HuH-7 (cell line): ENCODE measurements around the gene ATXN1.

Experiments
- DNase-seq: peaks from one replicate; pipeline ENCODE4 v3.0.0; 2011; ENCODE audit warnings: low spot score

Gene ATXN1

DNA sequence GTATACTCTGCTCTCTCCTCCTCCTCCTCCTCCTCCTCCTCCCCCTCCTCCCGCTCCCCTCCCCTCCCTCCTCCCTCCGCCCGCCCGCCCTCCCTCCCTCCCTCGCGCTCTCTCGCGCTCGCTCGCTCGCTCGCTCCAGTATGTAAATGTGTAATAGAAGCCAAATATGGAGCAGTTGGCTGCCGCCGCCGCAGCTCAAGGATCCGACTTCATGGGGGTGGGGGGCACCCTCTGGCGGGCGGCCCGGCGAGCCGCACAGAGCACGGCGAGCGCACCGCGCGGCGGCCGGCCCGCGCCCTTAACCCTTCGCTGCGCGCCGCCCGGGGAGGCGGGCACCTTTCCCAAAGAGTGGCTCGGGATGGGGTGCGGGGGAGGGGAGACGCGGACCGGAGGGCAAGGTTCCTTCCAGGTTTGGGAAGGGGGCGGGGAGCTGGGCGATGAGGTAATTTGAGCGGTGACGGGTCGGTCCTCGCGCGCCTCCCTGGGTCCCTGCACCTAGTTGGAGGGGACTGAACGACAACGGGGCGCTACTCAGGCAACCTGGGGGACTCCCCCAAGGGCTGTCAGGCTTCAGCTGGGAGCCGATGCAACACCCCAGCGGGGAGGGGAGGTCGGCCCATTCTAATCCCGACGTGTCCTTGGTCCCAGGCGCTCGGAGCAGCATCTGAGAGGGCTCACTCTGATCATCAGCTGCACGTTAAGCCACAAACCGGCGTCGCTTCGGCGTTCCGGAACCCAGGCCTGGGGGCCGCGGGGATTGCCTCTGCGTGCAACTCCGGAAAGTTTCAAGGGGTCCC, 409 bp upstream of the ATXN1 start:
- DNase-seq = peak; percentile 72

DNA sequence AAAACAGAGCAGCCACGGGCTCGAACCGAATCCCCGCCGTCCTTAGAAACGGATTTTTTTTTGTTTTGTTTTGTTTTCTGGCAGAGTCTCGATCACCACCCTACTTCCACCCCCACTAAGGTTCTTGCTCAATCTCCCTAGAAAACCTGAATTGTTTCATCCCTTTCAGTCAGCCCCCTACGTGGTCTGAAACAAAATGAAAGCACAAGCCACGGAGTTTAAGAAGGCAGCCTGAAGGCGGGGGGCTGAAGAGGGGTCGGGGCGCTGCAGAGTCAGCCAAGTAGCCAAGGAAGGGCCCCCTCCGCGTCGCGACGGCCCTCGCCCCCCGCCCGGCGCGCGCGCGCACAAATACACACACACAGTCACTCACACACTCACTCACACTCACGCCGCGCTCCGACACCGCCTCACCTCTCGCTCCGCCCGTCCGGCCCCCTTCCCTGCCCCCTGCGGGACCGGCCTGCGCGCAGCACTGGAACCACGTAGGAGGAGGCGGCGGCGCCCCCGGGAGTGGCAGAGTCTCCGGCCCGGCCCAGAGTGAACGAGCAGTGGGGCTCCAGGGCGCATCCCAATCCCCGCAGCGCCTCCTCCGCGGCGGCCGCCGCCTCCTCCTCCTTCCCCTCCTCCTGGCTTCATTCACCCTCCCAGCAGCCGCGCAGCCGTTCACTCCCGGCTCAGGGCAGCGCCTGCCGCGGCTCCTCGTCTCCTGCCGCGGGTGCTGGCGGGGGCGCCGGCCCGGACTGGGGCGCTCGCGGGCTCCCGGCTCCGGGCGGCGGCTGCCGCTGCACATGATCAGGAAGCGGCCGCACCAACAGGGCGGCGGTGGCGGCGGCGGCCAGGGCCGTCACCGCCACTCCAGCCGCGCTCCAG, 1.4 kb downstream of the ATXN1 start:
- DNase-seq = no peak

DNA sequence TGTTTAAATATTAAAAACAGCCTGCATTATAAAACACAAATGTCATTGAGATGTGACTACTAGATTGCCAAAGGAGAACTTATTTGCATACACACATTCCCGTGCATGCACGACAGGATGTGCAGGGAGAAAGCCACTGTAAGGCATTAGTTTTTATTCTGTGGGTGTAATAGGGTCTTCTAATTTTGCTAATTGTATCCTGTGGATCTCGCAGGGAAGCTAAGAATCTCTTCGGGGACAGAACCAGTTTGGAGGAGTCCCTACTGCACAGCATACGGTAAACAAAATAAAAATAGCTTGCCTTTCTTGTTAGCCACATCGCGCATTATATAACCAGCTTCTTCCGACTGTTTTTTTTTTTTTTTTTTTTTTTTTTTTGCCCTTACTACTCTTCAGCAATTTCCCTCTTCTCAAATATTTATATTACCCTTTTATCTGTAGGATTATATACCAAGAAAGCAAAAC, 2.0 kb downstream of the ATXN1 start:
- no peak for DNase-seq

DNA sequence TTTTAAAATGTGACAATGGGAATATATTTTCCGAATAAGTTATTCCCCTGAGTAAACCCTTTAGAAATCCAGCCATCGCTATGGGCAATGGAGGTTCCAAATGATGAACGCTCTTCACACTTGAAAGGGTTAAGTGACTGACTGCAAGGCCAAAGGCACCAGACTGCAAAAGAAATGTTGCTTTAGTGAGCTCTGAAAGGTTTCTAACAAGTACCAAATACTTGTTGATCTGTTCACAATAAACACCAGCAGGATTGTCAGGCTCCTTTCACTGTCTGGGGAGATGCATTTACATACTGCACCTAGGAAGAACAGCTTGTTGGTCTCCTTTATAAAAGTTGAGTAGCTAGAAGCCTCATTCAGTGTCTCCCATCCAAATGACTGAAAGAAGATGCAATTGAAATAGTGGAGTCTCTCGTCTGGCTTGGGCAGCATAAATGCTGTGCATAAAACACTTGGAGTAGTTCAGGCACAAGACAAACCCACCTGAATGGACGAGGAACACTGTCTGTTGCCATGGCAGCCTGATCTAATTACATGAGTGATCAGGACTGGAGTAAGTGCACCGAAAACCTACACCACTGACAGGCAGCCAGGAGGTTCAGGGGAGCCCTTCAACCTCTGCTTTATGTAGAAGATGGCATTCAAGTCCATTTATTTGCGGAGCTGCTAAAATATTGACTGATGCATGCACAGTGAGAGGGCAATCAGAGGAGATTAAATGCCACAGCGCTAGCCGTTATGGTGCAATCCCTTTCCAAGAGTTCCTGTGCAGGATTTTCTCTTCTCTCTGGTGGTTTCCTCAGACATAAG, 2.9 kb downstream of the ATXN1 start:
- DNase-seq = no peak

DNA sequence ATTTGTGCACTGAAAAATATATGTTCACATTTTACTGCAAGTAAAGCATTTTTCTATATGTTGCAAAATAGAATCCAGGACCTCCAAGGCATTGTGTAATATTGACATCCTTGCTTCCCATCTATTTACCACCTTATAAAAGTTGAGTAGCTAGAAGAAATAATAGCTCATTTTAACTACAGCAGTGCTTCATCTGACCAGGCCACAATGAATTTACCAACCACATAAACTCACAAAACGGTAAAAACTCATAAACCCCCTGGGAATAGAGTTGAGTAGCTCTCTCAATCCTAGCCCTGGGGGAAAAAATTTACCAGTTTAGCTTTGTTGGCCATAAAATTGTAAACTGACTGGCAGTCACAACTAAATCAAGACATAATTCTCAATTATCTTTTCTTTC, 3.9 kb downstream of the ATXN1 start:
- DNase-seq = no peak

DNA sequence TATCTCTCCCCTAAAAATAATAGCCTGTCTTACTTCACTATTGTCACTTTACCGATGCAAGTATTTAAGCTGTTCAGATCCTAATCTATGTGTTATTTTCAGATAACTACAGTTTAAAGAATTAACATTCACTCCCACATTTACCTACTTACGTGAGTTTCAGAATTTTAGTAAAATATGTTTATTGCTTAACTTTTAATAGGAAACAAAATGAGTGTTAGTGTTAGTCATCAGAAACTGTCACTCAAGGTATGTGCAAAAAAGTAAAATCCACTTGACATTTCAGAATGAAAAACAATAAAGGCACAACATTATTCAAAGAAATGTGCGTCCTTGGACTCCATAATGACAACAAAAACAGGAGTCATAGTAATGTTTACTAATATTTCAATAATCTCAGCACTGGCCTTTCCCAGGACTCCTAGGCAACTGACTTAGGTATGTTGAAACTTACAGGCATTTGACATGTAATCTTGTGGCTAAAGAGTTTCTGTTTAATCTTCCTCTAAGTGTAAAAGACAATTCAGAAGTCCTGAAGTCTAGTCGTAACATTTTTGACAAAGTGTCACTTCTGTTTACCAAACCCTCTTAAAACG, 4.5 kb downstream of the ATXN1 start:
- no peak for DNase-seq

DNA sequence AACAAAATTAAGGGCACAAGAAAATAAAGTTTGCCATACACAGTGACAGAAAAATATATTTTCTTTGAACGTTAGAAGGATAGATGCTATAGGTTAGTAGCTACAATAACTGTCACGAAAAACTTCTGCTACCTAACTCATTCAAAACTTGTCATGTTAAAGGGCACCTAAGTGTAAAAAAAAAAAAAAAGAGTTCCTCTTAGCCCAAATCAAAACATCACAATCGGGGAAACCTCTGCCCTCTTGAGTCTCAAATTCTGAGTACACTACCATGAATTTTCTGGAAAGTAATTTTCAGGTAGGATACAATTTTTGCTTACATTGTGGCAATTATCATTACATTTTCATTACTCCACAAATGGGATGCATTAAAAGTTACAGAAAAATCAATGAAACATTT, 5.7 kb downstream of the ATXN1 start:
- DNase-seq = no peak

DNA sequence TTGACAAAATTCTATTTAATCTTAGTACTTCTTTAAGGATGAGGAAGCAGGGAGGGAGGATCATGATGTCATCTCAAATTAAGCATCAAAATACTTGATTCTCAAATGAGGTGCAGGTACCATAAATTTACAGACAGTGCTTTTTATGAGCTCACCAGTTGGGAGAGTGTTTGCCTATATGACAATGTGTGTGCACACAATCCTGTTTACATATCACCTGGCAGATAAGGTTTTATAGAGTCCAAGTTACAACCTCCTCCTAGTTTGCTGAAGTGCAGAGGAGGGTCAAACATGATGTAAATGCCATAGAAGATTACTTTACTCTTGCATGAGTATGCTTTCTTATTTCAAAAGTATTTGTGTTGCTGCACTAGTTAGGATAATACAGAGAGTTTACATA, 6.4 kb downstream of the ATXN1 start:
- DNase-seq = peak; percentile 45

DNA sequence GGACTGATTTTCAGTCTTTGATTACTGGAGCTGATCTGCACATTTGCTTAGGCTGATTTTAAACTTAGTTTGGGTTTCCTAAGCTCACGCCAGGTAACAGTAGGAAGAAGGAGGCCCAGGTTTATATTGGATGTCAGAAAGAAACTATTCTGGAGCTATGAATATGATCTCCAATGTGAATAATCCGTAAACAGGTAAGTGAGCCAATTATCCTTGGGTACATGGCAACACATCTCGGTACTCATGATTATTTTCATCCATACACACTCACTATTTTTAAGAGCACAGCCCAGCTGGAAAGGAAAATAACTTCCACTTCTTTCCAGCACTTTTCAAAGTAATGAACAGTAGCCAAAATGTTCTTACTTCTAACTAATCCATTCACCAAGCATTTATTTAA, 7.0 kb downstream of the ATXN1 start:
- DNase-seq = no peak

DNA sequence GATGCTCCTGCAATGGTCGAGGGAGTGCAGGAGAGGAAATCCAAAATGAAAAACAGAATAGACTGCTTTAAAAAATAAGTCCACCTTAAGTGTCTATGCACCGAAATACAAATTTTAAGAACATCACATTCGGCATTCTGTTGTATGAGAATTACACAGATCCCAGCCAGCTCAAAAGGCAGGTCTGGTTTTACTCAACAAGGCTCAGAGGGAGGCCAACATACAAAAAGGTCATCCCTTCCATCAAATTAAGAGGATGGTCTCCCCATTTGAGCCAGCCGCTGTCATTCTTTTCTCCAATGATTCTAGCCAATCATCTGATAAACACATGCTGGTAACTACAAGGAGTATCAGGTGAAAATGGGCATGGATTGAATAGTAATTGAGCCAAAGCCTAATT, 7.9 kb downstream of the ATXN1 start:
- no peak for DNase-seq

DNA sequence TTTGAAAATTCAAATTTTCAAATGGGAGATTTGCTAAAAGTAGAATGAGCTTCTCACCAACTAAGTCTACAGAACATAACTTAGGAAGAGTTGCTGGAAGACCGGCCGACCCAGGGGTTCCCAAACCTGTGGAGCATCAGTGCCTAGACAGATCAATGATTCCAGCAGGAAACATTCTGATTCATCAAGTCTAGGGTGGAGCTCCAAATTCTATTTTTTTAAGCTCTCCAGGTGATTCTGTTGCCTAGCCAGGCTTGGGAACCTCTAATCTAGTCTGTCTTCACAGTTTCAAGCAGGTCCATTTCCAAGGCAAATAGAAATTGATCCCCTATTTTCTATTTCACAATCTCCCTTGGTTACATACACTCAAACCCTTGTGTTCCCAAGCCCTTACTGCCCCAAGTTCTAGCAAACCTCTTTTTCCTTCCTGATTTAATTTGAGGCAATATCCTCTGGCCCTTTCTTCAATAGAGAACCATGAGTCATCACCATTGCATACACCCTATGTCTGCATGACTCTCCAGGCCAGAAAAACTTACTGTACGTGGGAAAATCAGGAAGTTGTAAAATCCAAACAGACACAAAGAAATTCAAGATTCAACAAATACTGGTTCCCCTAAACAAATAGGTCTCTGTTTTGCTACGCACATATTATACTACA, 8.9 kb downstream of the ATXN1 start:
- DNase-seq = no peak

DNA sequence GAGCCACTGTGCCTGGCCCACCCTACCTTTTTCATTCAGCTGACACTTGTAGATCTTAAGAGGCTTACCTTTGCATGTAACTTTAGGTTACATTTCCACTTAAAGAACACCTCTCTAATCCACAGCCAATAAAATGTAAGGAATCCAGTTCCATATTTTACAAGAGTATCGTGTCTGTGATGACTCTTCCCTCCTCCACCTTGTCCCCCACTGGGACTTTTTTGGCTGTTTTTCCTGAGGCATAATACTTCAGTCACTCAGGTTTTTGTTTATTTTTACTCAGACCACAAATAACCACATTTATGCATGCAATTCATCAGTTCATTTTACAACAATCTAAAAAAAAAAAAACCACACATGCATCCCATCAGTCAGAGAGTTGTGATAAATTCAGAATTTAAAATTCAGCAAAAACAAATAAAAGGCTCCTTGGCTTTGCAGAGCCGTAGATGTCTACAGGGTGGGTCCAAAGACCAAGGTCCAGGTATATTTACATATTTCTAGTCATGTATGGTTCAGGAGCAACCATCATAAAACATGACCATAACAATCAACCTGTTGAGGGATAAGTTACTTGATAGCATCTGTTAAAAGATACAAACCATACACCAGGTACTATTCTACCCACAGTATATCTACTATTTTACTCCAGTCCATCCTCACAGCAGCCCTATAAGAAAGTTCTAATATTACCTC, 9.9 kb downstream of the ATXN1 start:
- DNase-seq = no peak

DNA sequence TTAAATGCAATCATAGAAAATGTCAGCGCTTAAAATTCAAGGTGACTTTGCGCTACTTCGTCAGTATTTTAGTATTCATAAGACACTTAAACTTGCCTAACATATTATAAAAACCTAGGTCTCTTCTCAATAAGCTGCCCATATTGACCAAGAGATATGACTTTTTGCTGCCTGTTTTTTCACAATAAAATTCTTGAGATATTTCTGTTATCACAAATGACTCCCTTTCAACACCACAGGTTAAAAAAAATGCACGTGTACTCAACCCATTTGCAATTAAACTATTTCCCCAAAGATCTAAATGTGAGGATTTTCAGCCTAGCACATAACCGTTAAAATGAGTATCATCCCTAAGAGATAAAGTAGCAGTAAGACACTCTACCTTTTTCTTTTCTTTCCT, 10.7 kb downstream of the ATXN1 start:
- DNase-seq = no peak

DNA sequence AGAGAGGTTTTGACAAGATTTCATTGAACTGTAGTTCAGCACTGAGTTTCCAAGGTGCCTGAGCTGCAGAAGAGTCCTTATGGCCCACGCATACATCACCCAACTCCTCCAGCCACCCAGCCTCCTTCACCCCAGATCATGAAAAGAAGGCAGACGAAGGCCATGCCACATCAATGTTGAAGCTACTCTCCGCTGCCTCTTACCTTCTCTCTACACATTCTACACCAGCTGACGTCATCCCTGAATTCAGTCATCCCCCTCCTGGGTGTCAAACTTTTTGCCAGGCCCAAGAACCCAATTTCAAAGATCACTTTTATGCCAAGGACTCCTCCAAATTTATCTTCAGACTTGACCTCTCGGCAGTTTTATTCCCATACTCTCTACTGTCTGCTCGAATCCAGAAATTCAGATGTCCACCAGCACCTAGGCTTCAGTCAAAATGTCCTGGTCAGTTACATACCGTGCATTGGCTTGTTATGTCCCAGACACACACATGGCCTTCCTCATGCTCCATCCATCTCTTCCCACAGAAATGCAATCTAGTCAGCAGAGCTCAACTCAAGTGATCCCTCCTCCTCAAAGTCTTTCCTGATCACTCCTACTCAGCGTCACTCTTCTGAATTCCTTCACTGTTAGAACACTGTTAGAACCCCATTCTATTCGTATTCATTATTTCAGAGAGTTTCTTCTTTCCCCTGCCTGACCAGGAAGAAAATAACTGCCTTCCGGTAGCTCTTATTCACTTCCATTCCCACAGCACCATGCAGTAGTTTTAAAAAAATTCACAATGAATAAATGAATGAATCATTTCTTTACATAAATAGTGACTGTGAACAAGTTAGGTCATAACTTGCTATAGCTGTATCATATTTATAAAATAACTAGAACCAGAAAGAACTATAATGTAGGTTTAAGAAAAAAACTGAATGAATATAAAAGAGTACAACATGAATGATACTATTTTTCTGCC, 11.5 kb downstream of the ATXN1 start:
- no peak for DNase-seq

DNA sequence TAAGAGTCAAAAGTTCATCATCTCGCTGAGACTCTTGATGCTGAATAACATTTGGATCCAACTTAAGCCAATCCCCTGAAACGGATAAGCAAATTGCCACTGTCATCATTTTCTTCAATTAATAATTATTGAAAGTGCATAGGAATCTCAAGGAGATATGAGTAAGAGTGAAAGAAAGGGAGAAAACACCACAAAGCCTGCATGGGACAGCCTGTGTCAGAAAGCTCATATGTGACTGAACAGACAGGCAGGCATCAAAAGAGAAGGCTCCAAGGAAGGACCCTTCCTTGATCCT, 13.3 kb downstream of the ATXN1 start:
- no peak for DNase-seq

DNA sequence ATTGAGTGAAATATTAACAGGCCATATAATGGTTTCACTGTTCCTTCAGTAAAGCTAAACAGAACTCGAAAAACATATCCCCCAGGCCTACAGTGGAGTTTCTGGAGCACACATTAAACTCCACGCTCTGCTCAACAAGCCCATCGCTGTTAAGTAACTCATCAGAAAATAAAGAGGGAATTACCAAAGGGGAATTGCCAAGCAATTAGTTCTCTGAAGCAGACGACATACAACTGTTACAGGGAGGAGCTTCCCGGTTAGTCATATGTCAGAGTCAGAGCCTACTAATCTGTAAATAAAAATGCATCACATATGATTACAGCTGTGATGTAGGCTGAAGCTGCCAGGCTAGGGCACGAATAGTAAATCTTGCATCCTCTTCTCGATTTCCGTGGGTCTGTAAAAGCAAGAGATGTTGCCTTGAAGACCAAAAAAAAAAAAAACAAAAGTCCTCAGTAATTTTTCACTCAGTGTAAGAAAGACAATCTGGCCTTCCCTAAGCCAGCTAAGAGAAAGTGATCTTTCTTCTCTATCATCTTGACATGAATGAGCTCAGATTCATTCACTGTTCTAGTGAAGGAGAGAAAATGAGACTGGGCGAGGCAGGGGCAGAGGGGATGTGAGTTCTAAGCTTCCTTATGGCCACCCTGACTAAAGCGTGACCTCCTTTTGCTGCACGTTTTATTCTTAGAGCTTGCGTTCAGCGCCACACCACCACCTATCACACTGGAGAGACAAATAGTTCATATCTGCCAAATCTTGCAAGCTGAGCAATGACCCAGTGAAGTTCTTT, 13.8 kb downstream of the ATXN1 start:
- DNase-seq = no peak

DNA sequence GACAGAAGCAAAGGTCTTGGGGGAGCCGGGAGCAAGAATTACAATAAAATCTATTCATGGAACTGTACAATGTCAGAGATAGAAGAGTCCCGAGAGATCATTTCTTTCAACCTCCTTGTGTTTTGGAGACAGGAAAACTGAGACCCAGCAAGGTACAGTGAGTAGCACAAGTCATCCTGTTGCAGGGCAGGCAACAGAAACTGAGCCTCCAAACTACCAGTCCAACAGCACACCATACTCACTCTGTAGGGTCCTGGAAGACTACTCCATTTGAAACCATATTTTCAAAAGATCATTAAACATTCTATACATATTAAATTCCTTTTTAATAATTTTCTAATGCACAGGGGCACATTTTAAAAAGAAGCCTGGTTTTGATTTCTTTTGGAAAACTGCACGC, 14.4 kb downstream of the ATXN1 start:
- no peak for DNase-seq

DNA sequence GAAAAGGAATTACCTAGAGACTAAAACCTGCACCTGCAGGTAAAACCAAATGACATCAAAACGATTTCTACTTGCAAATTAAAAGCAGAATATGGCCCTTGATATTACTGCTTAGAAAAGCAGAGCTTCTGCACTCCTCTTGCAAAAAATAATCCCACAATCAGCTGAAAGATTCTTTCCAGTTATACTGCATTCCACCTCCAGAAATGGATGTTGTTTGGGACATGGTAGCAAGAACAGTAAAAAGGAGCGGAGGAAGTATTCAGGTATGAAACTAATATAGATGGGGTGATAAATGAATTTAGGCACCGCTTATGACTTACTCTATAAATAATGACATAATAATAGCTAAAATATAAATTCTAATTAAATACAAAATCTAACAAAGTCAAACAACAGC, 14.9 kb downstream of the ATXN1 start:
- no peak for DNase-seq

DNA sequence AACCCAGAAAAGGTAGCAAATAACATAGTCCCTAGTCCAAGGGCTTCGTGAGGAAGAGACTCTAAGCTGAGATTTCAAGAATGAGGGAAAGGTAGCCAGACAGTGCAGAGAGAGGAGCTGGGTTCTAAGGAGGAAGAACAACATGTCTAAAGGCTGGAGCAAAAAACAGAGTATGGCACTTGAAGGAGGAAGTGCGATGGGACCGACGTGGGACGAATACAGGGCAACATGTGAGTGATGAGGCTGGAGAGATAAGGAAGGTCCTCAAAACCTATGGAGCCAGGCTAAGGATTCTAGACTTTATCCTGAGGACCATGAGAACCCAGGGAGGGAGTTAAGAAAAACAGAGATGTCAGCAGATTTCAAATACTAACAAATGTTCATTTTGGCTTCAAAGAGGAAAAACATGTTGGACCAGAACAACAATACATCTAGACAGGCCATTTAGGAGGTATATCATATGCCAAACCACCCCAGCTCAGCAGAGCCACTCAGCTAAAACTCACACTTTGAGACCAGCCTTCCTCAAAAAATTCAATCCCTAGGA, 17.5 kb downstream of the ATXN1 start:
- DNase-seq = no peak
